ENCODE data around the gene POLG2. TPM values are rescaled to one million over a fixed set of nuclear protein-coding genes. Genes with fewer than 3 reads are reported as not detected.

The POLG2 gene
- total and polyA plus RNA-seq, 9 of the 15 experiments (the other 6 are each of a cell fraction or from before 2014, with no cell fraction given), result 13.4 to 44.8 (median 37.0) TPM

GRCh38 chr17:64533784-64534183 lies 36.9 kb upstream of the POLG2 start (continued):
- TF ChIP-seq SRSF9 (IDR thresholded peaks at IDR 0.05; ENCODE audit: borderline replicate concordance, low read depth, low read length) (no peak), RBM22 (IDR thresholded peaks at IDR 0.05; ENCODE audit: low read depth, low read length, poor library complexity, severe bottlenecking) (no peak), TCF15 (CRISPR knock-in tag; IDR thresholded peaks at IDR 0.05) (0 out of 2 replicates have a peak, but pooled peaks have one; percentile 20), ZNF212 (CRISPR knock-in tag; IDR thresholded peaks at IDR 0.05) (no peak), SMC3 (conservative IDR thresholded peaks at IDR 0.05; ENCODE audit: insufficient read depth, low read depth, low read length) (no peak), KHSRP (IDR thresholded peaks at IDR 0.05) (no peak), ZNF518B (CRISPR knock-in tag; IDR thresholded peaks at IDR 0.05) (no peak), ZNF263 (CRISPR knock-in tag; IDR thresholded peaks at IDR 0.05; ENCODE audit: borderline replicate concordance) (no peak), ELK1 (CRISPR knock-in tag; IDR thresholded peaks at IDR 0.05) (no peak), FOXM1 (IDR thresholded peaks at IDR 0.05; ENCODE audit: low read depth) (peak; percentile 69; the same call in 1 of the 2 replicates), FOXM1 (CRISPR knock-in tag; IDR thresholded peaks at IDR 0.05; ENCODE audit: low read depth) (no peak), DPF2 (IDR thresholded peaks at IDR 0.05) (peak; percentile 76), HNRNPUL1 (IDR thresholded peaks at IDR 0.05; ENCODE audit: low read length) (no peak), ARID1B (IDR thresholded peaks at IDR 0.05) (peak; percentile 93), REST (IDR thresholded peaks at IDR 0.05; ENCODE audit: borderline replicate concordance) (no peak), REST (CRISPR knock-in tag; IDR thresholded peaks at IDR 0.05; ENCODE audit: low read depth) (no peak), TAF15 (IDR thresholded peaks at IDR 0.05; ENCODE audit: low read depth, low read length) (no peak), ZNF696 (CRISPR knock-in tag; conservative IDR thresholded peaks at IDR 0.05) (no peak)
